Measurements from ENCODE around the gene TRPC4AP.
"Not testable (repeated sequence)": the region's sequence is repeated elsewhere in the genome, so short reads cannot be mapped to it uniquely, and the experiment has no call there.

Gene TRPC4AP

DNA sequence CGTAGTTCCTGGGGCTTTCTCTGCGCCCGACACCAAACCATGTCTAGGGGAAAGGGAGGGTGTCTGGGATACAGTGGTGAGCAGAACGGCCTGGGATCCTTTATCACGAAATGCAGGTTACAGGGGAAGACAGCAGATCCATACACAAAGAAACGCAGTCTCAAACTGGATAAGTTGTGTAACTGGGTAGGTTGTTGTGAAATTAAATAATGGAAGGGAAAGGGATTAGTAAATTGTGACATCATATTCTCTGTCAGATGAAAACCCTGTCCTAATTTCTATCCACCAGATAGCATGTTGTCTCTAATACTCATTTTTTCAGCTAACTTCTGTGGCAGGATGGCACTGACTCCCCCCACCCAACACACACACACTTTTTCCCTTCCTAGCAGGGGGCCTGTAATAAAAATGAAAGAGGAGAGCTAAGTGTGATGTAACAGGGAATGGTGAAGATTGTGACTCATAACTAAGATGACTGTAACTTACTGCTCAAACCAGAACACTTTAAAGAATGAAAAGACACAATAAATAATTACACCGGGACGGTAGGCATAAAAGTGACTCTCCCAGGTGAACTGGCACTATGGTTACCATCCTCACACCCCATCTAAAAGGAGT is 769 bp upstream of the TRPC4AP start:
- DNase-seq = peak; percentile 15

DNA sequence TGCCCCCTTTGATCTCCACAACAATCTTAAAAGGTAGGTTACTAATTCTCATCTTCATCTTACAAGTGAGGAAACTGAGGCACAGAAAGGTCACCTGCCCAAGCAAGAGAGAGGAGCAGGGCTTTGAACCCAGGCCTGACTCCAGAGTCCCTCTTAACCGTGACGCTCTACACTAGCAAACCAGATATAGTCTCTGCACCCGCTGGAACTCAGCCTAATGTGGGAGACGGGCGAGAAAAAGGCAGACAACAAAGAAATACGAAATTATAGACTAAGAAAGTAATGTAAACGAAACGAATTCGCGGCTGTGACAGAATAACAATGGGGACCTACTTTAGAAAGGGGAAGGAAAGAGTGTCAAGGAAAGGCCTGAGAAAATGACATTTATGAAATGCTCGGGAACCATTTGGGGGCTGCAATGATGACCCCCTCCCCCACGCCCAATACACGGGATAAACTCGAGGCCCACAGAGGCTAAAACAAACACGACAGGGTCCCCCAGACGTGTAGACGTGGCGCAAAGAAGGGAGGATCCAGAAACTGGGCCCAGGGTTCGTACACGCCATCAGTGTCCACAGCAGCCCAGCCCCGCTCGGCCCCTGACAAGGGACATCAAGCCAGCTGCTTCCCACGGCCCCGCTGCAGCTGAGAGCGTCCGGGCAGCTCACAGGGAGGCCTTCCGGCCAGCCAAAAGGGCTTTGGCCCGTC is 637 bp downstream of the TRPC4AP start:
- DNase-seq = no peak

DNA sequence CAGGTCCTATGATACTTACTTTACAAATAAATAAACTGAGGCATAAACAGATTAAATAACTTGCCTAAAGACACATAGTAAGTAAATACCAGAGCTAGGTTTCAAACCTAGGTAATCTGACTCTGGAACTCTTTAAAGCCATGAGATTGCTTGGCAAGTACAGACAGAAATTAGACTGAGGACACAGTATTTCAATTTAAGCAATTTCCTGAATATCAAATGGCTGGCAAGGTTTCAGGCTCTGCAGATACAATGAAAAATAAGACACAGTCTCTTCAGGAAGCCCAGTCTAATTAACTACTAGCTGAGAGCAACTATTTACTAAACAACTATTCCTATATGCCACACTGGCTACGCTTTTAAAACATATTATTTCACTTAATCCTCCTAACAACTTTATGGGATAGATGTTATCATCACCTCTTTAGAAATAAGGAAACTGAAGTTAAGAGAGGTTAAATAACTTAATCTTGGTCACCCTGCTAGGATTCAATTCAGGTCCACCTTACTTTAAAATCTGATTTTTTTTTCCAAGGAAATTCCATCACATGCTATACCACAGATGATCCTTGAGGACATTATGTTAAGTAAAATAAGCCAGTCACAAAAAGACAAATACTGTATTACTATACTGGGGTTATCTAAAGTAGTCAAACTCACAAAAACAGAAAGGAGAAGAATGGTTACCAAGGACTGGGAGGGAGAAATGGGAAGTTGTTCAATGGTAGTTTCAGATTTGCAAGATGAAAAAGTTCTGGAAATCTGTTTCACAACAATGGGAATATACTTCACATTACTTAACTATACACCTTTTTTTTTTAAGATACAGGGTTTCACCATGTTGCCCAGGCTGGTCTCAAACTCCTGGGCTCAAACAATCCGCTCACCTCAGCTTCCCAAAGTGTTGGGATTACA is 4.1 kb downstream of the TRPC4AP start:
- no peak for DNase-seq

DNA sequence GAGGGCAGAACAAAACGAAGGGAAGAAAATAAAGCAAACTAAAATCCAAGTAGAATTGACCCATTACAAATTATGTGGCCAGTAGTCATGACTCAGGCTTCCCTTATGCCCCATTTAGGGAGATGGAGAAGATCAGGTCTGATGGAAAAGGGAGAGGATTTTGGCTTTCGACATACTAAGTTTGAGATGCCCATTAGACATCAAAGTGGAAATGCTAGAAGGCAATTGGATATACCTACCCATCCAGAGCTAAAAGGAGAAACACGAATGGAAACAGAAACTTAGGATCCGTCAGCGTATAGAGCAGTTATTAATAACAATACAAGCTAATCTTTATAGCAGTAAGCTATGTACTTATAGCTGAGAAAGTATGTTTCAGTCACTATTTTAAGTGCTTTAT is 4.8 kb downstream of the TRPC4AP start:
- DNase-seq = no peak

DNA sequence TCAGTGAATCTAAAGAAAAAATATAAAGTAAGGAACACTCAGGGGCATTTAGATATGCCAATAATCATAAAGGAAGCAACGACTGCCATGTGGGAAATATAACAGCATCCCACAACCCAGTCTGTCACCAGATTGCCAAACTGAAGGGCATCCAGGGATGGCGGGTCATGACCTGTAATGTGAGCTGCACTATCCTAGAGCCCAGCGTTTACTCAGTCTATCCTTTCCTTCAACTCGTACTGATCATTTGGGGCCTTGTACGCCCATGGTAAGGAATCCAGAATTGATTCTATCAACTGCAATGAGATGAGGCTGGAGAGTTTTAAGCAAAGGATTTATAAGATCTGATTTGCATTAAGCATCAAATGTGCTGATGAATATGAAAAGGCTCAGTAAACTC is 5.3 kb downstream of the TRPC4AP start:
- DNase-seq = no peak

DNA sequence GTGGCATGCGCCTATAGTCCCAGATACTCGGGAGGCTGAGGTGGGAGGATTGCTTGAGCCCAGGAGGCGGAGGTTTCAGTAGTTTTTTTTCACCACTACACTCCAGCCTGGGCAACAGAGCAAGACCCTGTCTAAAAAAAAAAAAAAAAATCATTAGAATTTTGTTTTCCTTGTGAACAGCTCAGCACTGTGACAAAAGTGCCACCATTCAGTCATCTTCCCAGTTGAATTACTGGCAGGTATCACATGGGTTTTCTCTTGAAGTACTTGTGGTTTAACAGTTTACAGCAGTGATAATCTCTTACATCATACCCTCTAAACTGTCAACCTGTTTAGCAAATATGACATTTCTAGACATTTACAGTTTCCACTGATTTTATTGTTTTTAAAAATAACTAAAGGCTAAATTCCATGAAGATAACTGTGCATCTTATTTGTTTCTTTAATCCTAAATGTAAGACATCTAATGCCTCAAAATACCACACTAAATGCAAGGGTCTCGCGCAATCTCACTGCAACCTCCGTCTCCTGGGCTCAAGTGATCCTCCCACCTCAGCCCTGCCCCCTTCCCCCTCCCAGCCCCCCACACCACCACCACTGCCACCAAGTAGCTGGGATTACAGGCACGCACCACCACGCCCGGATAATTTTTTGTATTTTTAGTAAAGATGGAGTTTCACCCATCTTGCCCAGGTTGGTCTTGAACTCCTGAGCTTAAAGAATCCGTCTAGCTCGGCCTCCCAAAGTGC is 7.0 kb downstream of the TRPC4AP start:
- DNase-seq = no peak

DNA sequence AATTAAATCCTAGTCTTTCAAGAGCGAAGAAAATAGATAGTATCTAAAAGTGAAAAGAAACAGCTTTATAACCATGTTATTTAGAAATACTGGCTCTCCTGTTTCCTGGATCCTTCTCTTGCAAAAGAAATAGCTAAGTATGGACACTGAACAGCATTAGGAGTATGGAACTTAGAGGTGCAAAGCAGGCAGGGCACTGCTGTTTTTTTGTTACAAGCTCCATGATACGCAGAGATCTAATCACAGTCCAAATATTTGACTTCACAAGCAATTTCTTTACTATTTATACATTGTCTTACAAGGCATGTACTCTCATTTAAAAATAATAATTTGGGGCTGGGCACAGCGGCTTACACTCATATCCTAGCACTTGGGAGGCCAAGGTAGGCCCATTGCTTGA is 7.6 kb downstream of the TRPC4AP start:
- DNase-seq = no peak

DNA sequence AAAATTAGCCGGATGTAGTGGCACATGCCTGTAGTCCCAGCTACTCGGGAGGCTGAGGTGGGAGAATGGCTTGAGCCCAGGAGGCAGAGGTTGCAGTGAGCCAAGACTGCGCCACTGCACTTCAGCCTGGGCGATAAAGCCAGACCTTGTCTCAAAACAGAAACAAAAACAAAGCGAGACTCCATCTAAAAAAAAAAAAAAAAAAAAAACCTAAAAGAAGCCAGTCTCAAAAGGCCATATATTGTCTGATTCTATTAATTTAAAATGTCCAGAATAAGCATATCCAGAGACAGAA is 12.3 kb downstream of the TRPC4AP start:
- DNase-seq = not testable (repeated sequence)

DNA sequence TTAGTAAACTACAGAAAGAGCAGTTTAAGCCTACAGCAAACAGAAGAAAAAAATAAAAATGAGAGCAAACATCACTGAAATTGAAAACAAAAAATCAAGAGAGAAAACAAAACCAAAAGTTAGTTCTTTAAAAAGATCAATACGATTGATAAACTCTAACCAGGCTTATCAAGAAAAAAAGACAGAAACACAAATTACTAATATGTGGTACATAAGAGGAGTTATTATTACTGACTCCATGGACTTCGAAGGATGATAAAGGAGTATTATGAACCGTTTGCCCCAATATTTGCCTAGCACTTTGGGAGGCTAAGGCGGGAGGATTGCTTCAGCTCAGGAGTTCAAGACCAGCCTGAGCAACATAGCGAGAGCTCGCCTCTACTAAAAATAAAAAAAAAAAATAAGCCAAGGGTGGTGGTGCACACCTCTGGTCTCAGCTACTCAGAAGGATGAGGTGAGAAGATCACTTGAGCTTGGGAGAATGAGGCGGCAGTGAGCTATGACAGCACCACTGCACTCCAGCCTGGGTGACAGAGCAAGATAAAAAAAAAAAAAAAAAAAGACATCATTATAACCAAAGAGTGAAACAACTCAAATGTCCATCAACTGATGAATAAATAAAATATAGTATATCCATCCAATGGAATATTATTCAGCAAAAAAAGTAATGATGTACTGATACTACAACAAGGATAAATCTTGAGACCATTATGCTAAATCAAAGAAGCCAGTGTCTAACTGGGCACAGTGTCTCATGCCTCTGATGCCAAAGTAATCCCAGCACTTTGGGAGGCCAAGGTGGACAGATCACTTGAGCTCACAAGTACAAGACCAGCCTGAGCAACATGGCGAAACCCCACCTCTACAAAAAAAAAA is 12.9 kb downstream of the TRPC4AP start:
- no peak for DNase-seq

DNA sequence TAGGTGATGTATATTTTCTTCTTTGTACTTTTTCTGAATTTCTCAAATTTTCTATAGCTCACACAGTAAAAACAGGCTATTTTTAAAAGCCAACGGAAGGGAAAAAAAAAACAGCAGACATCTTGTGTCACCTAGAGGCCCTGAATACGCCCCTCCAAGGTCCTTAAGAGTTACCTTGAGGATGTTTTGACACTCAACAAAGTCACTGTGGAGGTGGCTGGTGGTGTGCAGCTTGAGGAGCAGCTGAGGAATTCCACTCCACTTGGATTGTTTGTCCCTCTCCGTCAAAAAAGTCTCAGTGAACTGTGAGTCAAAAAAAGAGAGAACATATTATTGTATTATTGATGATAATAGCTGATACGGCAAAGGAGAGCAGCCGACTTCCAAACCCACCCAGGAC is 14.7 kb downstream of the TRPC4AP start:
- DNase-seq = no peak

DNA sequence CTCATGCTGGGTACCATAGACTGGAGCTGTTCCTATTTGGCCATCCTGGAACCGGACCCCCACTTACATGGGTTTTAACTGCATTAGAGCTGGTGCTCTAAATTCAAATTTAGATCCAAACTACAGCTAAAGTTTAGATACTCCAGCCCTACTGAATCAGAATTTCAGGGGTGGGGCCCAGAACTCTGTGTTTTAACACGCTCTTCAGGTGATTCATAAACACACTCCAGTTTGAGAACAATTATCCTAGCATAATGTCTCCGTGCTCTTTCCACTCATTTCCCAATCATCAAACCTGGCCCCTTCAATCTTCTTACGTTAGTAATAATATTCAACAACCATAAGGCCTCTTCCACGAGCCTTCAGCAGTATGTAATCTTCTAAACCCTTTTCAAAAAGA is 15.3 kb downstream of the TRPC4AP start:
- DNase-seq = no peak

DNA sequence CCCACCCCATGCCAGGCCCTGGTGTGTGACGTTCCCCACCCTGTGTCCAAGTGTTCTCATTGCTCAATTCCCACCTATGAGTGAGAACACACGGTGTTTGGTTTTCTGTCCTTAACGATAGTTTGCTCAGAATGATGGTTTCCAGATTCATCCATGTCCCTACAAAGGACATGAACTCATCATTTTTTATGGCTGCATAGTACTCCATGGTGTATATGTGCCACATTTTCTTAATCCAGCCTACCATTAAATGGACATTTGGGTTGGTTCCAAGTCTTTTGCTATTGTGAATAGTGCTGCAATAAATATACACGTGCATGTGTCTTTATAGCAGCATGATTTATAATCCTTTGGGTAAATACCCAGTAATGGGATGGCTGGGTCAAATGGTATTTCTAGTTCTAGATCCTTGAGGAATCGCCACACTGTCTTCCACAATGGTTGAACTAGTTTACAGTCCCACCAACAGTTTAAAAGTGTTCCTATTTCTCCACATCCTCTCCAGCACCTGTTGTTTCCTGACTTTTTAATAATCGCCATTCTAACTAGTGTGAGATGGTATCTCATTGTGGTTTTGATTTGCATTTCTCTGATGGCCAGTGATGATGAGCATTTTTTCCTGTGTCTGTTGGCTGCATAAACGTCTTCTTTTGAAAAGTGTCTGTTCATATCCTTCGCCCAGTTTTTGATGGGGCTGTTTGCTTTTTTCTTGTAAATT is 21.0 kb downstream of the TRPC4AP start:
- not testable (repeated sequence) for DNase-seq

DNA sequence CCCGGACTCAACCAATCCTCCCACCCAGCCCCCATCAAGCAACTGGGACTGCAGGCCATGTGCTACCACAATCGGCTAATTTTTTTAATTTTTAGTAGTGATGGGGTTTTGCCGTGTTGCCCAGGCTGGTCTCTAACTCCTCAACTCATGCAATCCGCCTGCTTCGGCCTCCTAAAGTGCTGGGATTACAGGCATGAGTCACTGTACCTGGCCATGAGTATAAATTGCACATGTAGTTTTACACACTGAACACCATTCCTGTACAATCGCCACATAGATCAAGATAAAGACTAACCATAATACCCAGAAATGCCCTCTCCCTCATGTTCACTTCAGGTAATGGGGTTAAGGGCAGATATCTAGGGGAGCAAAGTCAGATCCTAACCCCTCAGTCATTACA is 26.4 kb downstream of the TRPC4AP start:
- no peak for DNase-seq

DNA sequence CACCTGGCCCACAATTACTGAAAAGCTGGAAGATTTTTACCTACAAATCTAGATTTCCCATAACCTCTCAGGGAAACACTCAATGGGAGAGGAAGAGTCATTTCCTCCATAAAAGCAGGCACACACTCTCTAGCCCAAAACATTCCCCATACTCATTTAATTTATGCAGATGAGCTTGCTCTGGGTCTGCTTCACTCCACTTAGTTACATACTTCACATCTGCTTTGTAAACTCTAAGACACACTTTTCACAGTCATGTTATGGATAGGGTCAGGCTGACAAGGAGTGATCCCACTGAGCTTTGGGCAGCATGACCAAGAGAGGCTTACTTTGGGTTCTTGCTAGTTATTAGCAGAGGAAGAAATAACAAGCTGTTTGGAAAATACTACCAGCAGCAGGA is 27.4 kb downstream of the TRPC4AP start:
- DNase-seq = no peak

DNA sequence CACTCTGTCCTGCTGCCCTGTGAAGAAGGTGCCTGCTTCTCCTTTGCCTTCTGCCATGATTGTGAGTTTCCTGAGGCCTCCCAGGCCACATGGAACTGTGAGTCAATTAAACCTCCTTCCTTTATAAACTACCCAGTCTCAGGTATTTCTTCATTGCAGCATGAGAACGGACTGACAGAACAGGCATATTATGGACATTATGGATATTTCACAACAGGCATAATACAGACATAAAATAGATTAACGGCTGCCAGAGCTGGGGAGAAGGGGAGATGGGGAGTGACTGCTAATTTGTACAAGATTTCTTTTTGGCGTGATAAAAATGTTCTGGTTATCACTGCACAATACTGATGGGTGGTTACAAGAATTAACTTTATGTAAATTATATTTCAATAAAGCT is 29.4 kb downstream of the TRPC4AP start:
- DNase-seq = no peak

DNA sequence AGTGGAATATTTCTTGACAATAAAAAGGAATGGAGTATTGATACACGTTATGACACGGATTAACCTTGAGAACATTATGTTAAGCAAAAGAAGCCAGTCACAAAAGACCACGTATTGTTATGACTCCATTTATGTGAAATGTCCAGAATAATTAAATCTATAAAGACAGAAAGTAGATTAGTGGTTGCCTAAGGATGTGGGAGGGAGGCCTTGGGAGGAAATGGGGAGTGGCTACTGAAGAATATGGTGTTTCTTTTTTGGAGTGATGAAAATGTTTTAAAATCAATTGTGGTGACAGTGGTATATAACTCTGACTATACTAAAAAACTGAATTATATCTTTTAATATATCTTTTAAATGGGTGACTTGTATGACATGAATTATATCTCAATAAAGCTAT is 30.1 kb downstream of the TRPC4AP start:
- DNase-seq = no peak

DNA sequence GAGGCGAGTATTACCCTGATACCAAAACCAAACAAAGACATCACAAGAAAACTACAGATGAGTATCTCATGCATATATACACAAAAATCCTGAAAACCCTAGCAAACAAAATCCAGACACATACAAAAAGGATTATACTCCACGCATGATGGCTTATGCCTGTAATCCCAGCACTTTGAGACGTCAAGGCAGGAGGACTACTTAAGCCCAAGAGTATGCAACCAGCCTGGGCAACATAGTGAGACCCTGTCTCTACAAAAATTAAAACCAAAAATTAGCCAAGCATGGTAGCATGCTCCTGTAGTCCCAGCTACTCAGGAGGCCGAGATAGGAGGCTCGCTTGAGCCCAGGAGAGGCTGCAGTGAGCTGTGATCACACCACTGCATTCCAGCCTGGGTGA is 32.4 kb downstream of the TRPC4AP start:
- no peak for DNase-seq

DNA sequence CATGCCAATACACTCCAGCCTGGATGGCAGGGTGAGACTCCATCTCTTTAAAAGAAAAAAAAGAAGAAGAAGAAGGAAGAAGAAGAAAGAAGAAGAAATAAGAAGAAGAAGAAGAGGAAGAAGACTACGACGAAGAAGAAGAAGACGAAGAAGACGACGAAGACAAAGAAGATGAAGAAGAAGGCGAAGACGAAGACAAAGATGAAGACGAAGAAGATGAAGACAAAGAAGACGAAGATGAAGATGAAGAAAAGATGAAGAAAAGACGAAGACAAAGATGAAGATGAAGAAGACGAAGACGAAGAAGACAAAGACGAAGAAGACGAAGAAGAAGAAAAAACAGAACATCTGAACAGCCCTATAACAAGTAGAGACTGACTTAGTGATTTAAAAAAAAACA is 33.0 kb downstream of the TRPC4AP start:
- no peak for DNase-seq

DNA sequence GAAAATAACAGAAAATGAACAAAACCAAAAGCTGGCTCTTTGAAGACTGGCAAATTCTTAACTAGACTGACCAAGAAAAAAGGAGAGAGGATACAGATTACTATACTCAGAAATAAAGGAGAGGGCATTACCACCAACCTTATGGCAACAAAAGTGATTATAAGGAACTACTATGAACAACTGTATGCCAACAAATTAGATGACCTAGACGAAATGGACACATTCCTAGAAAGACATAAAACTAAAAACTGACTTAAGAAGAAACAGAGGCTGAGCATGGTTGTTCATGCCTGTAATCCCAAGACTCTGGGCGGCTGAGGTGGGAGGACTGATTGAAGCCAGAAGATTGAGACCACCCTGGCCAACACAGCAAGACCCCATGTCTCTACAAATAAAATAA is 33.5 kb downstream of the TRPC4AP start:
- DNase-seq = no peak

DNA sequence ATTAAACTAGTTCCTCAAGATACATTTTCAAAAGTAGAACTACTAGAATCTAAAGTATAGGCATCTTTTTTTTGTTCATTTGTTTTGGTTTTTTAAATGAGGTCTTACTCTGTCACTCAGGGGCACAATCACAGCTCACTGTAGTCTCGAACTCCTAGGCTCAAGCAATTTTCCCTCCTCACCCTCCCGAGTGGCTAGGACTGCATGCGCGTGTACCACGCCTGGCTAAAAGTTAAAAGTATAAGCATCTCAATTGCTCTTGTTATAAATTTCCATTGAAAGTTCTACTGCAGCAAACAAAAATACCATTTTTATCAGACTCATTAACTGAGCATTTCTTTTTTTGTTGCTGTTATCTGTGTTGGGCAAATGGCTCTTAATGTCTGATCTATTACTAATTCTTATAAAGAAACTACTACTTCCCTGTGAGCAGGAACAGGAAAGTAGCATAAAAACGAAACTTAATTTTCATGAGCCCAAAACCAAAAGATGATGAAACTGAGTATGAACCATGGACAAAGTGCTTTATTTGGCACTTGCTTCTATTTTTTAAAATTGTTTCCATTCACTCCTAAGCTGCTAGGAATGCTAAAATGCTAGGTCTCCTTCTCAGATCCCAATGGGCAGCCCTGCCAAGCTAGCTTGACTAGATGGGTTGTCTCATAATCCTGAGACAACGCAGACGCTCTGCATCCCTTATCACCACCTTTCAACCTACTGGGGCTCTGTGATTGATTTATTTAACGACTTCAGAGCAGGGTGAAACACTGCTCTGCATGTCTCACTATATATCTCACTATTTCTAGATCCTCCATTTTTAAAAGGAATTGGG is 36.9 kb downstream of the TRPC4AP start:
- DNase-seq = no peak

DNA sequence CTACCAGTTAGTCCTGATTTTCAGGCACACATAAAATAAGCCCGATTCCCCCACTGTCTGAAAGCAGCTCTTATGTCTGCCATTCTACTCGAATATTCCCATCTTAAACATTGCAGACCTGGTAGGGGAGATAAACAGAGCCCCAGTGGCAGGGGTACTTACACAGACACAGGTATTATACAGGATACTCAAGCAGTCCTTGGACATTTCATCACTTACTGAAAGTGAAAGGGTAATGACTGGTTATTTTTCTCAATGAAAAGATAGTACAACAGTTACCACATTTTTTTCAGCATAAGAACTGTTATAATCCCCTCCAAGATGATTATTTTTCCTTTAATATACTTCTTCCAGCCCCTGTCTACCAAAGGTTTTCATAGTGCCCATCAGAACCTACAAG is 37.8 kb downstream of the TRPC4AP start:
- no peak for DNase-seq

All from activated T-cell treated with anti-CD3 and anti-CD28 coated beads for 4 hours (primary cell).